ENCODE results near the gene INVS.

GRCh38 chr9:100284247-100284646, 185.2 kb downstream of the INVS start:
- no peak for TF ChIP-seq CTCF (IDR thresholded peaks at IDR 0.05 in 2 of 3, conservative IDR thresholded peaks at IDR 0.05 in 1 of 3; ENCODE audit: borderline replicate concordance in 1 of 3, insufficient read depth in 1 of 3, low read depth in 2 of 3, low read length in 2 of 3)
- no peak for TF ChIP-seq SIN3A (IDR thresholded peaks at IDR 0.05; ENCODE audit: low read depth)
- TF ChIP-seq REST (IDR thresholded peaks at IDR 0.05; ENCODE audit: low read depth), result no peak
- no peak for TF ChIP-seq EZH2 (IDR thresholded peaks at IDR 0.05)
- TF ChIP-seq RAD21 (IDR thresholded peaks at IDR 0.05; ENCODE audit: low read depth), result no peak
- no peak for TF ChIP-seq EZH2phosphoT487 (IDR thresholded peaks at IDR 0.05; ENCODE audit: borderline replicate concordance)
- TF ChIP-seq, protein P1, sequence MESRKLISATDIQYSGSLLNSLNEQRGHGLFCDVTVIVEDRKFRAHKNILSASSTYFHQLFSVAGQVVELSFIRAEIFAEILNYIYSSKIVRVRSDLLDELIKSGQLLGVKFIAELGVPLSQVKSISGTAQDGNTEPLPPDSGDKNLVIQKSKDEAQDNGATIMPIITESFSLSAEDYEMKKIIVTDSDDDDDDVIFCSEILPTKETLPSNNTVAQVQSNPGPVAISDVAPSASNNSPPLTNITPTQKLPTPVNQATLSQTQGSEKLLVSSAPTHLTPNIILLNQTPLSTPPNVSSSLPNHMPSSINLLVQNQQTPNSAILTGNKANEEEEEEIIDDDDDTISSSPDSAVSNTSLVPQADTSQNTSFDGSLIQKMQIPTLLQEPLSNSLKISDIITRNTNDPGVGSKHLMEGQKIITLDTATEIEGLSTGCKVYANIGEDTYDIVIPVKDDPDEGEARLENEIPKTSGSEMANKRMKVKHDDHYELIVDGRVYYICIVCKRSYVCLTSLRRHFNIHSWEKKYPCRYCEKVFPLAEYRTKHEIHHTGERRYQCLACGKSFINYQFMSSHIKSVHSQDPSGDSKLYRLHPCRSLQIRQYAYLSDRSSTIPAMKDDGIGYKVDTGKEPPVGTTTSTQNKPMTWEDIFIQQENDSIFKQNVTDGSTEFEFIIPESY (IDR thresholded peaks at IDR 0.05; ENCODE audit: extremely low read depth, insufficient replicate concordance, low read length), result no peak
- no peak for TF ChIP-seq YY1 (IDR thresholded peaks at IDR 0.05; ENCODE audit: extremely low read depth, insufficient replicate concordance, low read depth, low read length)
- no peak for TF ChIP-seq POLR2AphosphoS5 (IDR thresholded peaks at IDR 0.05; ENCODE audit: low read depth, low read length)
- TF ChIP-seq SP1 (IDR thresholded peaks at IDR 0.05; ENCODE audit: low read depth), result no peak
- TF ChIP-seq, protein P2, sequence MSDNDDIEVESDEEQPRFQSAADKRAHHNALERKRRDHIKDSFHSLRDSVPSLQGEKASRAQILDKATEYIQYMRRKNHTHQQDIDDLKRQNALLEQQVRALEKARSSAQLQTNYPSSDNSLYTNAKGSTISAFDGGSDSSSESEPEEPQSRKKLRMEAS (IDR thresholded peaks at IDR 0.05), result no peak
- TF ChIP-seq ZNF274 (IDR thresholded peaks at IDR 0.05; ENCODE audit: low read depth, low read length), result no peak
- TF ChIP-seq CEBPB (IDR thresholded peaks at IDR 0.05; ENCODE audit: low read depth), result no peak

All from HCT116 (cell line).